Measurements from ENCODE around the gene CEACAM7.

DNA sequence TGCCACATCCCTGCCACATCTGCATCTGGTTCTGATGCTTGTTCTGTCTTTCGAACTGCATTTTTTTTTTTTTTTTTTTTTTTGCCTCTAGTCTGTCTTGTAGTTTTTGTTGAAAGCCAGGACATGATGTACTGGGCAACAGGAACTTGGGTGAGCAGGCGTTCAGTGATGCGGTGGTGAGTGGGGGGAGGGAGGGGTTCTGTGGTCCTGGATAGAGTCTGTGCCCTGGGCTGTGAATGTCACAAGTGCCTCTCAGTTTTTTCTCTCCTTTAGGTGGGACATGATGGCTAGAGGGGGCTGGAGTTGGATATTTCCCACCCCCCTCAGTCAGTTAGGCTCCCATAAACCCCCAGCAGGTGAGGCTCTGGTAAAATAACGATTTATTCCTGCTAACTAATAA lies 64.7 kb downstream of the CEACAM7 start:
- no peak for TF ChIP-seq ARNT (IDR thresholded peaks at IDR 0.05)
- no peak for TF ChIP-seq FOXA1 (IDR thresholded peaks at IDR 0.05)
- TF ChIP-seq CTBP1 (IDR thresholded peaks at IDR 0.05; ENCODE audit: borderline replicate concordance), result no peak
- no peak for TF ChIP-seq L3MBTL2 (conservative IDR thresholded peaks at IDR 0.05)
- TF ChIP-seq FOXM1 (IDR thresholded peaks at IDR 0.05; ENCODE audit: borderline replicate concordance), result no peak
- TF ChIP-seq ELF4 (IDR thresholded peaks at IDR 0.05), result no peak
- TF ChIP-seq NFRKB (IDR thresholded peaks at IDR 0.05), result no peak
- TF ChIP-seq LEF1 (IDR thresholded peaks at IDR 0.05; ENCODE audit: borderline replicate concordance), result no peak
- no peak for TF ChIP-seq ZNF384 (IDR thresholded peaks at IDR 0.05)
- no peak for TF ChIP-seq SUZ12 (IDR thresholded peaks at IDR 0.05)
- TF ChIP-seq, protein P1, sequence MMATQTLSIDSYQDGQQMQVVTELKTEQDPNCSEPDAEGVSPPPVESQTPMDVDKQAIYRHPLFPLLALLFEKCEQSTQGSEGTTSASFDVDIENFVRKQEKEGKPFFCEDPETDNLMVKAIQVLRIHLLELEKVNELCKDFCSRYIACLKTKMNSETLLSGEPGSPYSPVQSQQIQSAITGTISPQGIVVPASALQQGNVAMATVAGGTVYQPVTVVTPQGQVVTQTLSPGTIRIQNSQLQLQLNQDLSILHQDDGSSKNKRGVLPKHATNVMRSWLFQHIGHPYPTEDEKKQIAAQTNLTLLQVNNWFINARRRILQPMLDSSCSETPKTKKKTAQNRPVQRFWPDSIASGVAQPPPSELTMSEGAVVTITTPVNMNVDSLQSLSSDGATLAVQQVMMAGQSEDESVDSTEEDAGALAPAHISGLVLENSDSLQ (IDR thresholded peaks at IDR 0.05), result no peak
- TF ChIP-seq BHLHE40 (IDR thresholded peaks at IDR 0.05; ENCODE audit: borderline replicate concordance), result no peak
- no peak for TF ChIP-seq FOXK2 (IDR thresholded peaks at IDR 0.05)
- no peak for TF ChIP-seq SP1 (IDR thresholded peaks at IDR 0.05)

All from HEK293T (cell line).